Measurements from ENCODE around the gene UBE2Z. TPM values are rescaled to one million over a fixed set of nuclear protein-coding genes. Genes with fewer than 3 reads are reported as not detected.

The UBE2Z gene
- total and polyA plus RNA-seq, 2 experiments from 2014 or later: 85.6 to 124 TPM

GRCh38 chr17:48910370-48910769 is 2.2 kb downstream of the UBE2Z start:
- H3K27ac ChIP-seq: 0 out of 2 replicates have a peak overlapping the region, but pooled peaks have one; percentile 67
- H3K4me3 ChIP-seq: peak overlapping the region; percentile 88
- no peaks in the 10 kb centered on the region for H3K9me3 ChIP-seq (ENCODE audit: low read depth)
- H4K20me1 ChIP-seq (ENCODE audit: insufficient read depth): 0 out of 2 replicates have a peak, but pooled peaks cover 7% of the 10 kb centered on the region
- H3K4me1 ChIP-seq (ENCODE audit: insufficient read depth): peaks cover 66% of the 10 kb centered on the region
- peak overlapping the region; percentile 98 for H3K9ac ChIP-seq
- no peak overlapping the region for H2AFZ ChIP-seq
- H3K27me3 ChIP-seq (replicated peaks; ENCODE audit: insufficient read depth): no peaks in the 10 kb centered on the region
- WGBS, 2 experiments (ENCODE audit: low coverage in 1 of 2, low lambda C conversion rate in 2 of 2, missing lambda C conversion rate in 2 of 2): 98 to 100% methylated on average over 2 of the region's 2 CpGs
- peaks cover 55% of the 10 kb centered on the region for H3F3A ChIP-seq (ENCODE audit: insufficient read depth)
- H3K36me3 ChIP-seq (ENCODE audit: low read depth): peaks cover 27% of the 10 kb centered on the region
- peaks cover 81% of the 10 kb centered on the region for H3K79me2 ChIP-seq (ENCODE audit: insufficient read depth)
- H3K4me2 ChIP-seq (ENCODE audit: unreplicated experiment): peak overlapping the region; percentile 83
- in situ Hi-C loops (cut with MboI): no loop called here
- H3K9me2 ChIP-seq (ENCODE audit: insufficient read depth): no peaks in the 10 kb centered on the region
- DNase-seq: no peak
- TF ChIP-seq EZH2 (IDR thresholded peaks at IDR 0.05; ENCODE audit: insufficient read depth, poor library complexity, severe bottlenecking): no peak
- no peak for TF ChIP-seq EZH2phosphoT487 (IDR thresholded peaks at IDR 0.05; ENCODE audit: insufficient read depth, low read depth)

- Histone ChIP-seq H3K27ac (peak overlapping the region; percentile 67), H2AFZ (no peak overlapping the region), H3K36me3 (ENCODE audit: low read depth) (peaks cover 39% of the 10 kb centered on the region), H3K9me2 (ENCODE audit: insufficient read depth) (no peaks in the 10 kb centered on the region), H3K4me1 (ENCODE audit: insufficient read depth) (peaks cover 66% of the 10 kb centered on the region), H3F3A (ENCODE audit: insufficient read depth) (peaks cover 69% of the 10 kb centered on the region), H3K9ac (peak overlapping the region; percentile 98; the same call in 1 of the 2 replicates), H3K4me2 (ENCODE audit: unreplicated experiment) (peak overlapping the region; percentile 83), H3K27me3 (replicated peaks; ENCODE audit: insufficient read depth) (no peaks in the 10 kb centered on the region), H3K79me2 (ENCODE audit: insufficient read depth) (peaks cover 91% of the 10 kb centered on the region), H4K20me1 (ENCODE audit: insufficient read depth) (0 out of 2 replicates have a peak, but pooled peaks cover 7% of the 10 kb centered on the region), H3K9me3 (ENCODE audit: low read depth) (no peaks in the 10 kb centered on the region), H3K4me3 (peak overlapping the region; percentile 88; the same call in 1 of the 2 replicates)
- TF ChIP-seq EZH2 (IDR thresholded peaks at IDR 0.05; ENCODE audit: insufficient read depth, poor library complexity, severe bottlenecking) (no peak), EZH2phosphoT487 (IDR thresholded peaks at IDR 0.05; ENCODE audit: insufficient read depth, low read depth) (no peak)
- DNase-seq: peak; percentile 53
- WGBS, 2 experiments (ENCODE audit: low coverage in 1 of 2, low lambda C conversion rate in 2 of 2, missing lambda C conversion rate in 2 of 2): 54 to 61% methylated on average over 2 of the region's 2 CpGs
- in situ Hi-C loops (cut with MboI): no loop called here
Observed at GRCh38 chr17:48912476-48912875, 4.3 kb downstream of the UBE2Z start.

GRCh38 chr17:48915459-48916282 is 7.5 kb downstream of the UBE2Z start:
- Histone ChIP-seq H3K4me3 (peak overlapping the region; percentile 20; the same call in 1 of the 2 replicates), H3K9me2 (ENCODE audit: insufficient read depth) (no peaks in the 10 kb centered on the region), H3K79me2 (ENCODE audit: insufficient read depth) (peaks cover 97% of the 10 kb centered on the region), H3K9me3 (ENCODE audit: low read depth) (no peaks in the 10 kb centered on the region), H3K9ac (peak overlapping the region; percentile 62), H3K36me3 (ENCODE audit: low read depth) (peaks cover 68% of the 10 kb centered on the region), H3K27ac (peak overlapping the region; percentile 92), H3K4me2 (ENCODE audit: unreplicated experiment) (peak overlapping the region; percentile 65), H3K4me1 (ENCODE audit: insufficient read depth) (peaks cover 51% of the 10 kb centered on the region), H2AFZ (no peak overlapping the region), H3F3A (ENCODE audit: insufficient read depth) (peaks cover 65% of the 10 kb centered on the region), H3K27me3 (replicated peaks; ENCODE audit: insufficient read depth) (no peaks in the 10 kb centered on the region), H4K20me1 (ENCODE audit: insufficient read depth) (0 out of 2 replicates have a peak, but pooled peaks cover 7% of the 10 kb centered on the region)
- in situ Hi-C loops (cut with MboI): no loop called here
- peak; percentile 96 for DNase-seq
- 39 to 48% methylated on average over 5 of the region's 5 CpGs for WGBS, 2 experiments (ENCODE audit: low coverage in 1 of 2, low lambda C conversion rate in 2 of 2, missing lambda C conversion rate in 2 of 2)
- TF ChIP-seq EZH2phosphoT487 (IDR thresholded peaks at IDR 0.05; ENCODE audit: insufficient read depth, low read depth) (no peak), EZH2 (IDR thresholded peaks at IDR 0.05; ENCODE audit: insufficient read depth, poor library complexity, severe bottlenecking) (no peak)

GRCh38 chr17:48925251-48925990 is 17.2 kb downstream of the UBE2Z start:
- Histone ChIP-seq H3K9me3 (ENCODE audit: low read depth) (no peaks in the 10 kb centered on the region), H3K27me3 (replicated peaks; ENCODE audit: insufficient read depth) (no peaks in the 10 kb centered on the region), H3K79me2 (ENCODE audit: insufficient read depth) (peaks cover 78% of the 10 kb centered on the region), H3K9ac (no peak overlapping the region; the same call in none of the 2 replicates), H3K4me1 (ENCODE audit: insufficient read depth) (no peaks in the 10 kb centered on the region), H3K27ac (0 out of 2 replicates have a peak overlapping the region, but pooled peaks have one; percentile 10), H3F3A (ENCODE audit: insufficient read depth) (peaks cover 51% of the 10 kb centered on the region), H4K20me1 (ENCODE audit: insufficient read depth) (no peaks in the 10 kb centered on the region), H3K4me2 (ENCODE audit: unreplicated experiment) (no peak overlapping the region), H3K4me3 (no peak overlapping the region), H3K9me2 (ENCODE audit: insufficient read depth) (no peaks in the 10 kb centered on the region), H2AFZ (no peak overlapping the region), H3K36me3 (ENCODE audit: low read depth) (peaks cover 93% of the 10 kb centered on the region)
- 61% methylated on average over 4 of the region's 4 CpGs for WGBS, 2 experiments (ENCODE audit: low coverage in 1 of 2, low lambda C conversion rate in 2 of 2, missing lambda C conversion rate in 2 of 2)
- DNase-seq: no peak
- TF ChIP-seq EZH2 (IDR thresholded peaks at IDR 0.05; ENCODE audit: insufficient read depth, poor library complexity, severe bottlenecking) (no peak), EZH2phosphoT487 (IDR thresholded peaks at IDR 0.05; ENCODE audit: insufficient read depth, low read depth) (no peak)
- in situ Hi-C loops (cut with MboI): no loop called here
